Tibial artery (tissue), 4 donors: Measurements from ENCODE around the gene INPP5D.

Experiments
- DNase-seq, 2 donors: peaks; one replicate each; pipeline ENCODE4 v3.0.0-alpha.2; 2019
- H3K27ac ChIP-seq, 2 donors: fragments of 200-600 bp; sonication (generic) in 1 of 2; 1 replicate in 1 of 2; 2 replicates in 1 of 2; pipeline ENCODE4 v1.5.1; 2018 to 2019; ENCODE audit warnings: mild to moderate bottlenecking in 1 of 2
- H3K27me3 ChIP-seq, 2 donors: fragments of 200-600 bp; sonication (generic) in 1 of 2; one replicate each; pipeline versions ENCODE4 v1.5.1 to v1.6.0; 2016 to 2019
- H3K36me3 ChIP-seq, 3 donors: fragments of 200-600 bp; sonication (generic) in 2 of 3; one replicate each; pipeline ENCODE4 v1.5.1; 2016 to 2019; ENCODE audit warnings: mild to moderate bottlenecking in 2 of 3
- H3K4me1 ChIP-seq, 4 donors: fragments of 200-600 bp; sonication (generic) in 2 of 4; 1 replicate in 3 of 4; 2 replicates in 1 of 4; pipeline ENCODE4 v1.5.1; 2016 to 2019
- H3K4me3 ChIP-seq, 2 donors: fragments of 200-600 bp; sonication (generic) in 1 of 2; 1 replicate in 1 of 2; 2 replicates in 1 of 2; pipeline ENCODE4 v1.5.1; 2018 to 2019; ENCODE audit warnings: mild to moderate bottlenecking in 2 of 2
- H3K9me3 ChIP-seq, 3 donors: fragments of 200-600 bp; sonication (generic) in 1 of 3; one replicate each; pipeline ENCODE4 v1.5.1; 2016 to 2019
- CTCF ChIP-seq, 2 experiments: fragments of 200-600 bp in 1 of 2; fragments of 450-650 bp in 1 of 2; IDR thresholded peaks; one replicate each; pipeline ENCODE4 v1.5.1; 2017 to 2019; ENCODE audit warnings: antibody characterized with exemption in 2 of 2, mild to moderate bottlenecking in 1 of 2, moderate library complexity in 1 of 2
- intact Hi-C: fragments of 100-400 bp; cut with DNase I; formaldehyde crosslinking; loops from one replicate; pipeline ENCODE4 v1.15.0; 2023; ENCODE audit warnings: low total_unique reads

INPP5D gene

DNA sequence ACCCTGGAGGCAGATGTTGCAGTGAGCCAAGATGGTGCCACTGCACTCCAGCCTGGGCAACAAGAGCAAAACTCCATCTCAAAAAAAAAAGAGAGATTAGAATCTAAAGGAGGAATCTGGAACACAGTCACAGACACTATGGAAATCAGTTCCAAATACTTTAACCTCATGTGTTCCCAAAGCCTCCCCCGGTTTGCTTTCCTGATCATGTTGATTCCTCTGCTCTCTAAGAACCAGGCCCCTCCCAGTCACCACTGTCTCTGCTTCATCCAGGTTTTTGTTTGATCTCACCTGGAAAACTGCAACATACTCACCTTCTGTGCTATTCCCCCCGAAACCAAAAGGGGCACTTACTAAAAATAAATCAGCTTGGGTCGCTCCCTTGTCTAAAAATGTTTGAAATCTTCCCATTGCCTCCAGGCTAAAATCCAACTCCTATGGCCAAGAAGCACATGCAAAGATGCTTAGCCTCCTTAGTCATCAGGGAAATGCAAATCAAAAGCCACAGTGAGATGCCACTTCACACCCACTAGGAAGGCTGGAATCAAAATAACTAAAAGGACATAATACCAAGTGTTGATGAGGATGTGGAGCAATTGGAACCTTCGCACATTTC is 33.8 kb upstream of the INPP5D start:
- TF ChIP-seq CTCF (IDR thresholded peaks at IDR 0.05) = no peak
- no peaks in the 10 kb centered on the region for H3K27me3 ChIP-seq
- no peak overlapping the region for H3K4me3 ChIP-seq
- H3K9me3 ChIP-seq = no peaks in the 10 kb centered on the region
- H3K27ac ChIP-seq = no peak overlapping the region
- H3K4me1 ChIP-seq = peaks cover 0 to 13% (median 3%) of the 10 kb centered on the region in 4 donors
- H3K36me3 ChIP-seq = no peaks in the 10 kb centered on the region
- intact Hi-C loops = no loop called here
- DNase-seq = no peak

- no peak for DNase-seq
- no peak for TF ChIP-seq CTCF (IDR thresholded peaks at IDR 0.05)
- intact Hi-C loops = no loop called here
- Histone ChIP-seq H3K4me1 (peaks cover 0 to 25% (median 7%) of the 10 kb centered on the region in 4 donors), H3K27ac (no peak overlapping the region), H3K9me3 (no peaks in the 10 kb centered on the region), H3K27me3 (no peaks in the 10 kb centered on the region), H3K4me3 (no peak overlapping the region), H3K36me3 (no peaks in the 10 kb centered on the region)
These were observed 30.8 kb upstream of the INPP5D start for GRCh38 chr2:233029321-233029720.

GRCh38 chr2:233031556-233032500 is 28.3 kb upstream of the INPP5D start:
- TF ChIP-seq CTCF (IDR thresholded peaks at IDR 0.05) = no peak

DNA sequence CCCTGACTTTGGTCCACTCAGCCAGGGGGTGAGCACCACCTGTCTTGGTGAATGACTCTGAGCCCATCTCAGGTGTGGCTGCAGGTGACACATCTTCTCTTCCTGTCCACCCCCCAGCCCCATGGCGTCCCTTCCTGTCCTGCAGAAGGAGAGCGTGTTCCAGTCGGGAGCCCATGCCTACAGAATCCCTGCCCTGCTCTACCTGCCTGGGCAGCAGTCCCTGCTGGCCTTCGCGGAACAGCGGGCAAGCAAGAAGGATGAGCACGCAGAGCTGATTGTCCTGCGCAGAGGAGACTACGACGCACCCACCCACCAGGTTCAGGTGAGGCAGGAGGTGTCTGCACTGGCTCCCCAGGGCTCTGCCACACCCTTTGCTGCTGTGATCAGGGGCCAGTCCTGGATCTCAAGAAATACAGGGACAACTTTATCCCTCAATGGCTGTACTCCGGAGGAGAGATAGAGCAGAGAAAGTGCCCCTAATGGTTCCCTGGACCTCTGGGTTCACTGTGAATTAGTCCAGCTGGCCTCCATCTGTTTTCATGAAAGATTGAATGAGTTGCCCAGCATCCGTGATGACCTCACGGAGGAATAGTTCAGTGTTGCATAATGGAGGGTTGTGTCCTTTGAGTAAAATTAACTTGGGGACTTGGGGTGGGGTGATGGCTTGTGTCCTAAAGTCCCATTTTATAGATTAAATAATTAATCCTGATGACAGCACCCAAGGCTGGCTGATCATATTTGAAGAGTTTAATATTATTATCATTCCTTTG is 27.4 kb upstream of the INPP5D start, which contains the start of gene NEU2:
Gene NEU2 (plus strand): TSS at position 122 of the 770 bp plus-strand sequence. CDS start 0 bp downstream, at position 122.
- intact Hi-C loops = no loop called here
- H3K27me3 ChIP-seq = no peaks in the 10 kb centered on the region
- no peak within 1 kb of the TSS for H3K27ac ChIP-seq
- no peak for DNase-seq
- H3K4me3 ChIP-seq = no peak within 1 kb of the TSS
- no peak for TF ChIP-seq CTCF (IDR thresholded peaks at IDR 0.05)
- H3K4me1 ChIP-seq = peaks cover 0 to 12% (median 4%) of the 10 kb centered on the region in 4 donors
- no peaks in the 10 kb centered on the region for H3K36me3 ChIP-seq
- H3K9me3 ChIP-seq = no peaks in the 10 kb centered on the region

More at GRCh38 chr2:233031556-233032500, 28.3 kb upstream of the INPP5D start:
- H3K27ac ChIP-seq = no peak overlapping the region
- intact Hi-C loops = no loop called here
- H3K27me3 ChIP-seq = no peaks in the 10 kb centered on the region
- peaks cover 0 to 13% (median 4%) of the 10 kb centered on the region in 4 donors for H3K4me1 ChIP-seq
- H3K36me3 ChIP-seq = no peaks in the 10 kb centered on the region
- no peak for DNase-seq
- no peak overlapping the region for H3K4me3 ChIP-seq
- H3K9me3 ChIP-seq = no peaks in the 10 kb centered on the region

GRCh38 chr2:233033672-233034071 is 26.5 kb upstream of the INPP5D start:
- H3K4me3 ChIP-seq = no peak overlapping the region
- intact Hi-C loops = no loop called here
- no peak overlapping the region for H3K27ac ChIP-seq
- no peaks in the 10 kb centered on the region for H3K9me3 ChIP-seq
- DNase-seq = no peak
- TF ChIP-seq CTCF (IDR thresholded peaks at IDR 0.05) = no peak
- H3K4me1 ChIP-seq = peaks cover 0 to 12% (median 4%) of the 10 kb centered on the region in 4 donors
- no peaks in the 10 kb centered on the region for H3K27me3 ChIP-seq
- H3K36me3 ChIP-seq = no peaks in the 10 kb centered on the region
